GM12878 (cell line): Measurements from ENCODE around the gene NFKBIZ. TPM values are rescaled to one million over a fixed set of nuclear protein-coding genes. Genes with fewer than 3 reads are reported as not detected.
A peak's percentile ranks its signal among the peaks of the same experiment; 100 is the strongest.

Experiments used
- BACH1 ChIP-seq: fragments of 450-650 bp; IDR thresholded peaks from 2 replicates; pipeline ENCODE4 v1.6.1; 2017; ENCODE audit warnings: mild to moderate bottlenecking, borderline replicate concordance
- BCL11A ChIP-seq: IDR thresholded peaks from 2 replicates; pipeline ENCODE4 v1.6.1; 2011; ENCODE audit warnings: low read depth, low read length
- BMI1 ChIP-seq: fragments of 450-650 bp; IDR thresholded peaks from 2 replicates; pipeline ENCODE4 v1.6.1; 2016; ENCODE audit warnings: mild to moderate bottlenecking, moderate library complexity, borderline replicate concordance
- BRCA1 ChIP-seq: IDR thresholded peaks from 2 replicates; pipeline ENCODE4 v1.6.1; 2011; ENCODE audit warnings: low read depth, low read length, improper control_type of control experiment
- CBX3 ChIP-seq: fragments of 200-600 bp; sonication (generic); IDR thresholded peaks from 2 replicates; pipeline ENCODE4 v1.6.1; 2016; ENCODE audit warnings: low read depth, borderline replicate concordance
- CEBPZ ChIP-seq: fragments of 150-350 bp; IDR thresholded peaks from 2 replicates; pipeline ENCODE4 v1.6.1; 2016; ENCODE audit warnings: low read depth, low read length
- CREB1 ChIP-seq: IDR thresholded peaks from 2 replicates; pipeline ENCODE4 v1.6.1; 2012; ENCODE audit warnings: low read depth, mild to moderate bottlenecking, inconsistent platforms
- CREM ChIP-seq: IDR thresholded peaks from 2 replicates; pipeline ENCODE4 v1.6.1; 2014; ENCODE audit warnings: antibody characterized with exemption, low read depth
- EED ChIP-seq: sonication (generic); IDR thresholded peaks from 2 replicates; pipeline ENCODE4 v1.6.1; 2016; ENCODE audit warnings: antibody characterized with exemption, low read depth
- GATAD2B ChIP-seq: fragments of 450-650 bp; conservative IDR thresholded peaks from 2 replicates; pipeline ENCODE4 v1.6.1; 2017; ENCODE audit warnings: low read depth, mild to moderate bottlenecking, moderate library complexity
- IKZF2 ChIP-seq, 2 experiments: fragments of 450-650 bp; IDR thresholded peaks; 2 replicates each; pipeline ENCODE4 v1.6.1; 2017; ENCODE audit warnings: mild to moderate bottlenecking in 2 of 2, moderate library complexity in 2 of 2
- JUNB ChIP-seq: IDR thresholded peaks from 2 replicates; pipeline ENCODE4 v1.6.1; 2016; ENCODE audit warnings: antibody characterized with exemption, mild to moderate bottlenecking
- JUND ChIP-seq: IDR thresholded peaks from 2 replicates; pipeline ENCODE4 v1.6.1; 2012; ENCODE audit warnings: low read depth, mild to moderate bottlenecking, low read length, improper control_type of control experiment, moderate library complexity
- NBN ChIP-seq: fragments of 450-650 bp; IDR thresholded peaks from 2 replicates; pipeline ENCODE4 v1.6.1; 2016
- NKRF ChIP-seq: fragments of 450-650 bp; conservative IDR thresholded peaks from 2 replicates; pipeline ENCODE4 v1.6.1; 2017; ENCODE audit warnings: mild to moderate bottlenecking, moderate library complexity
- POLR2AphosphoS2 ChIP-seq: IDR thresholded peaks from 2 replicates; pipeline ENCODE4 v1.6.1; 2011; ENCODE audit warnings: low read depth, mild to moderate bottlenecking, low read length, improper control_type of control experiment, moderate library complexity
- RFX5 ChIP-seq: IDR thresholded peaks from 2 replicates; pipeline ENCODE4 v1.6.1; 2011; ENCODE audit warnings: low read depth, low read length, improper control_type of control experiment
- SMAD1 ChIP-seq: fragments of 450-650 bp; IDR thresholded peaks from 2 replicates; pipeline ENCODE4 v1.6.1; 2018; ENCODE audit warnings: mild to moderate bottlenecking, low read depth; ENCODE audit not compliant: partially characterized antibody
- TAF1 ChIP-seq: IDR thresholded peaks from 2 replicates; pipeline ENCODE4 v1.6.1; 2011; ENCODE audit warnings: mild to moderate bottlenecking, low read depth, low read length, borderline replicate concordance
- ZNF592 ChIP-seq: fragments of 450-650 bp; IDR thresholded peaks from 2 replicates; pipeline ENCODE4 v1.6.1; 2017; ENCODE audit warnings: mild to moderate bottlenecking, moderate library complexity
- polyA plus RNA-seq, 11 experiments: library from polyadenylated mRNA; depleted of rRNA in 4 of 11; unstranded in 6 of 11; stranded (reverse) in 5 of 11; fragments of >200 nt; fragmentation: Nextera tagmentation in 4 of 11; fragmentation: Illumina TruSeq in 1 of 11; extraction: Ambion mirVana in 4 of 11; extraction: Trizol in 1 of 11; gene quantifications; 1 replicate in 1 of 11; 2 replicates in 10 of 11; pipeline versions ENCODE4 v1.2.1 to v1.2.3, GENCODE V29; 2011 to 2016; ENCODE audit warnings: inconsistent platforms in 2 of 11, missing spikeins in 2 of 11, low read depth in 1 of 11
- total RNA-seq, 4 experiments: library from RNA; depleted of rRNA in 3 of 4; stranded (reverse); fragments of >200 nt in 3 of 4; fragmentation: Illumina TruSeq in 1 of 4; extraction: Trizol in 1 of 4; gene quantifications; 2 replicates each; pipeline versions ENCODE4 v1.2.1 to v1.2.3, GENCODE V29; 2013 to 2021
- TF ChIP-seq, protein P1 (sequence below): fragments of 450-650 bp; IDR thresholded peaks from 2 replicates; pipeline ENCODE4 v1.6.1; 2016; ENCODE audit warnings: mild to moderate bottlenecking

NFKBIZ gene
- total and polyA plus RNA-seq, 10 of the 15 experiments (the other 5 are each of a cell fraction or from before 2014, with no cell fraction given): 6.3 to 53.8 (median 17.3) TPM

DNA sequence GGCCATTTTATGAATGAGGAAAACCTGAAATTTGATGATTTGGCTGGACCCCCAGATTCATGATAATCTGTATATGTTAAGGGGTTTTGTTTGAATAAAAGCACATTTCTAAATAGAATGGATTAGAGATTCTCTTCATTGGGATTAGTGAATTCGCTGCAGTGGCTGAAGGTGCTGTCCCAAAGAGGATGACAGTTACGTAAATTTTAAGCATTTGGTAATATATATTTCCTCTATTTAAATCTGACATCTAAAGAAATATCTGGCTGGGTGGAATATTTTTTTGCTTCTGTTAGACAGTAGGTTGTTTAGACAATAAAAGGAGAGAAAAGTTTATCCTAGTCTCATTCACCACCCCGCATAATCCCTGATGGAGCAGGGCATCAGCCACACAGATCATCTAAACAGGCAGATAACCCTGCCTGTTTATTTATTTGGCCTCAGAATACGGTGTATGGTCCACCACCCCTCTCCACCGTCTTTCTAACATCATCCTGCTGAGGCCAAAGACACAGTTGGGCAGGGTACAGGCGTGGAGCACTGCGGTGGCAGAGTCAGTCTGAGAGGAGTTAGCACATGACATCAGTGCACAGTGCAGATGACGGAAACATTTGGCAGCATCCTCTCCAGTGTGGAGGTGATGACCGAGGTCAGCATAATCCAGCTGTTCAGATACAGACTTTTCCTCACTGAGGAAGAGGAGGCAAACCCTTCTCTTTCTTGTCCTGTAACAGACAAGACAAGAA, 20.4 kb upstream of the NFKBIZ start (continued):
- TF ChIP-seq CEBPZ (no peak), BRCA1 (no peak), SMAD1 (peak; percentile 63), IKZF2 (IDR thresholded peaks at IDR 0.05) (peak; percentile 21 to 32; a peak in 2 of 4 replicates), BACH1 (no peak), TAF1 (0 out of 2 replicates have a peak, but pooled peaks have one; percentile 47), EED (peak; percentile 49; the same call in 1 of the 2 replicates), BCL11A (no peak), POLR2AphosphoS2 (no peak), JUNB (peak; percentile 22; the same call in 1 of the 2 replicates), BMI1 (no peak), RFX5 (no peak), CREB1 (peak; percentile 95), GATAD2B (0 out of 2 replicates have a peak, but pooled peaks have one; percentile 22), NKRF (no peak), ZNF592 (no peak), NBN (peak; percentile 50), CREM (peak; percentile 91), JUND (no peak), CBX3 (no peak)
- TF ChIP-seq, protein P1, sequence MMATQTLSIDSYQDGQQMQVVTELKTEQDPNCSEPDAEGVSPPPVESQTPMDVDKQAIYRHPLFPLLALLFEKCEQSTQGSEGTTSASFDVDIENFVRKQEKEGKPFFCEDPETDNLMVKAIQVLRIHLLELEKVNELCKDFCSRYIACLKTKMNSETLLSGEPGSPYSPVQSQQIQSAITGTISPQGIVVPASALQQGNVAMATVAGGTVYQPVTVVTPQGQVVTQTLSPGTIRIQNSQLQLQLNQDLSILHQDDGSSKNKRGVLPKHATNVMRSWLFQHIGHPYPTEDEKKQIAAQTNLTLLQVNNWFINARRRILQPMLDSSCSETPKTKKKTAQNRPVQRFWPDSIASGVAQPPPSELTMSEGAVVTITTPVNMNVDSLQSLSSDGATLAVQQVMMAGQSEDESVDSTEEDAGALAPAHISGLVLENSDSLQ: no peak
